Small intestine (tissue), 7 donors: ENCODE data around the gene ASMT. TPM values are rescaled to one million over a fixed set of nuclear protein-coding genes. Genes with fewer than 3 reads are reported as not detected.
A peak's percentile ranks its signal among the peaks of the same experiment; 100 is the strongest.
"Not testable (repeated sequence)": the region's sequence is repeated elsewhere in the genome, so short reads cannot be mapped to it uniquely, and the experiment has no call there.

Experiments used
- DNase-seq, 2 donors: peaks; one replicate each; pipeline versions ENCODE4 v3.0.0 to v3.0.0-alpha.2; 2013
- FAIRE-seq: peaks from 2 replicates; lab custom pipeline; 2012; peaks lifted over from hg19 to GRCh38; lab: Jason Lieb, UNC
- H3K27ac ChIP-seq, 3 donors: one replicate each; pipeline ENCODE4 v1.5.1; 2013; ENCODE audit warnings: low read length in 2 of 3, mild to moderate bottlenecking in 2 of 3, control low read depth in 1 of 3, inconsistent platforms in 1 of 3, low read depth in 1 of 3, moderate library complexity in 1 of 3
- H3K27me3 ChIP-seq, 3 donors: one replicate each; pipeline ENCODE4 v1.6.1; 2013; ENCODE audit warnings: low read length in 3 of 3, inconsistent platforms in 1 of 3; ENCODE audit not compliant: control insufficient read depth in 3 of 3, insufficient read depth in 3 of 3
- H3K36me3 ChIP-seq, 3 donors: one replicate each; pipeline ENCODE4 v1.6.1; 2013; ENCODE audit warnings: low read length in 3 of 3, inconsistent platforms in 1 of 3, low read depth in 1 of 3, mild to moderate bottlenecking in 1 of 3, moderate library complexity in 1 of 3; ENCODE audit not compliant: control insufficient read depth in 3 of 3, insufficient read depth in 2 of 3
- H3K4me1 ChIP-seq, 3 donors: one replicate each; pipeline ENCODE4 v1.6.1; 2013; ENCODE audit warnings: low read length in 2 of 3, inconsistent platforms in 1 of 3, low read depth in 1 of 3, mild to moderate bottlenecking in 1 of 3, moderate library complexity in 1 of 3; ENCODE audit not compliant: control insufficient read depth in 3 of 3, insufficient read depth in 2 of 3
- H3K4me3 ChIP-seq, 3 donors: one replicate each; pipeline ENCODE4 v1.5.1; 2013; ENCODE audit warnings: low read length in 3 of 3, control low read depth in 1 of 3, inconsistent platforms in 1 of 3, low read depth in 1 of 3, mild to moderate bottlenecking in 1 of 3, moderate library complexity in 1 of 3
- H3K9me3 ChIP-seq, 2 donors: one replicate each; pipeline ENCODE4 v1.6.1; 2013; ENCODE audit warnings: low read depth in 1 of 2, low read length in 1 of 2; ENCODE audit not compliant: control insufficient read depth in 2 of 2, insufficient read depth in 1 of 2
- WGBS, 3 donors: extraction: QIAGEN DNeasy Blood & Tissue Kit; methylation state at CpG; one replicate each; pipeline ENCODE4 v1.1.7; 2013; 5-methylcytosine and 5-hydroxymethylcytosine counted together
- polyA plus RNA-seq, 4 donors: library from polyadenylated mRNA; stranded (reverse) in 3 of 4; unstranded in 1 of 4; fragments of 200-250 nt in 3 of 4; fragments of 120-200 nt in 1 of 4; gene quantifications; one replicate each; pipeline versions ENCODE4 v1.2.1 to v1.2.3, GENCODE V29; 2013
- donor health status: healthy with polysubstance abuse.
- donor health status: control.
- donor health status: control.
- donor health status: Bipolar disorder and iron deficiency.
- donor health status: healthy.

Gene ASMT
- polyA plus RNA-seq, 4 donors, result 0.04 to 0.06 TPM; not detected in 2

- 52 to 60% (median 55%) methylated on average over 25 of the region's 25 CpGs for WGBS, 3 donors
- H3K4me3 ChIP-seq, H3K27me3 ChIP-seq, H3K9me3 ChIP-seq, H3K36me3 ChIP-seq, H3K4me1 ChIP-seq, FAIRE-seq, H3K27ac ChIP-seq: not testable (repeated sequence)
- peak; percentile 47 to 58 for DNase-seq
Observed at GRCh38 chrX:1652011-1652811, 37.4 kb downstream of the ASMT start.

- H3K36me3 ChIP-seq, result no peaks in the 10 kb centered on the region
- no peaks in the 10 kb centered on the region for H3K9me3 ChIP-seq
- FAIRE-seq (no peak), DNase-seq (no peak)
- H3K4me1 ChIP-seq, result no peaks in the 10 kb centered on the region
- H3K27ac ChIP-seq, result no peak overlapping the region
- 61 to 68% (median 63%) methylated on average over 14 of the region's 14 CpGs for WGBS, 3 donors
- no peaks in the 10 kb centered on the region for H3K27me3 ChIP-seq
- no peak overlapping the region for H3K4me3 ChIP-seq
Observed at GRCh38 chrX:1656379-1656778, 41.5 kb downstream of the ASMT start.

GRCh38 chrX:1657367-1658070, 42.7 kb downstream of the ASMT start:
- Histone ChIP-seq H3K27ac (peak overlapping the region in 2 of 3 donors; percentile 27 to 71), H3K9me3 (no peaks in the 10 kb centered on the region), H3K27me3 (no peaks in the 10 kb centered on the region), H3K36me3 (no peaks in the 10 kb centered on the region), H3K4me1 (no peaks in the 10 kb centered on the region), H3K4me3 (peak overlapping the region in 1 of 3 donors; percentile 41)
- FAIRE-seq (no peak), DNase-seq (peak in 1 of 2 donors; percentile 32)
- 16 to 27% (median 22%) methylated on average over 13 of the region's 13 CpGs for WGBS, 3 donors

GRCh38 chrX:1658071-1658491, 43.2 kb downstream of the ASMT start:
- H3K4me1 ChIP-seq, result no peaks in the 10 kb centered on the region
- DNase-seq (no peak), FAIRE-seq (no peak)
- WGBS, 3 donors, result 22 to 35% (median 26%) methylated on average over 14 of the region's 14 CpGs
- H3K9me3 ChIP-seq, result no peaks in the 10 kb centered on the region
- no peaks in the 10 kb centered on the region for H3K36me3 ChIP-seq
- H3K27me3 ChIP-seq, result no peaks in the 10 kb centered on the region
- H3K27ac ChIP-seq, result peak overlapping the region in 1 of 3 donors; percentile 71
- H3K4me3 ChIP-seq, result peak overlapping the region in 2 of 3 donors; percentile 20 to 41

- H3K4me1 ChIP-seq, result no peaks in the 10 kb centered on the region
- 91 to 95% (median 92%) methylated on average over 34 of the region's 34 CpGs for WGBS, 3 donors
- H3K36me3 ChIP-seq, result no peaks in the 10 kb centered on the region
- FAIRE-seq (no peak), DNase-seq (no peak)
- no peaks in the 10 kb centered on the region for H3K27me3 ChIP-seq
- no peak overlapping the region for H3K4me3 ChIP-seq
- no peaks in the 10 kb centered on the region for H3K9me3 ChIP-seq
- H3K27ac ChIP-seq, result no peak overlapping the region
Observed at GRCh38 chrX:1659664-1660461, 45.0 kb downstream of the ASMT start.

GRCh38 chrX:1661048-1661921, 46.4 kb downstream of the ASMT start:
- Histone ChIP-seq H3K4me1 (no peaks in the 10 kb centered on the region), H3K9me3 (no peaks in the 10 kb centered on the region), H3K27me3 (no peaks in the 10 kb centered on the region), H3K36me3 (no peaks in the 10 kb centered on the region), H3K4me3 (peak overlapping the region in 1 of 3 donors; percentile 22), H3K27ac (peak overlapping the region in 1 of 3 donors; percentile 77)
- FAIRE-seq, result no peak
- WGBS, 3 donors, result 64 to 74% (median 71%) methylated on average over 15 to 16 of the region's 16 CpGs
- peak in 1 of 2 donors; percentile 58 for DNase-seq

- FAIRE-seq (no peak), DNase-seq (no peak)
- Histone ChIP-seq H3K36me3 (no peaks in the 10 kb centered on the region), H3K27me3 (no peaks in the 10 kb centered on the region), H3K9me3 (no peaks in the 10 kb centered on the region), H3K4me3 (peak overlapping the region in 1 of 3 donors; percentile 22), H3K27ac (peak overlapping the region in 1 of 3 donors; percentile 77), H3K4me1 (no peaks in the 10 kb centered on the region)
- whole genome bisulfite sequencing, 3 donors, result 83 to 90% (median 86%) methylated on average over 15 of the region's 15 CpGs
Observed at GRCh38 chrX:1661922-1662221, 47.0 kb downstream of the ASMT start.
